ENCODE measurements around the gene VWA7.
"Not testable (repeated sequence)": the region's sequence is repeated elsewhere in the genome, so short reads cannot be mapped to it uniquely, and the experiment has no call there.

The VWA7 gene, protein sequence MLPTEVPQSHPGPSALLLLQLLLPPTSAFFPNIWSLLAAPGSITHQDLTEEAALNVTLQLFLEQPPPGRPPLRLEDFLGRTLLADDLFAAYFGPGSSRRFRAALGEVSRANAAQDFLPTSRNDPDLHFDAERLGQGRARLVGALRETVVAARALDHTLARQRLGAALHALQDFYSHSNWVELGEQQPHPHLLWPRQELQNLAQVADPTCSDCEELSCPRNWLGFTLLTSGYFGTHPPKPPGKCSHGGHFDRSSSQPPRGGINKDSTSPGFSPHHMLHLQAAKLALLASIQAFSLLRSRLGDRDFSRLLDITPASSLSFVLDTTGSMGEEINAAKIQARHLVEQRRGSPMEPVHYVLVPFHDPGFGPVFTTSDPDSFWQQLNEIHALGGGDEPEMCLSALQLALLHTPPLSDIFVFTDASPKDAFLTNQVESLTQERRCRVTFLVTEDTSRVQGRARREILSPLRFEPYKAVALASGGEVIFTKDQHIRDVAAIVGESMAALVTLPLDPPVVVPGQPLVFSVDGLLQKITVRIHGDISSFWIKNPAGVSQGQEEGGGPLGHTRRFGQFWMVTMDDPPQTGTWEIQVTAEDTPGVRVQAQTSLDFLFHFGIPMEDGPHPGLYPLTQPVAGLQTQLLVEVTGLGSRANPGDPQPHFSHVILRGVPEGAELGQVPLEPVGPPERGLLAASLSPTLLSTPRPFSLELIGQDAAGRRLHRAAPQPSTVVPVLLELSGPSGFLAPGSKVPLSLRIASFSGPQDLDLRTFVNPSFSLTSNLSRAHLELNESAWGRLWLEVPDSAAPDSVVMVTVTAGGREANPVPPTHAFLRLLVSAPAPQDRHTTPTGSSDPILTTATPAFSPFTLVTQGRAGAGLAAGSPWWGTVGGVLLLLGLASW

DNA sequence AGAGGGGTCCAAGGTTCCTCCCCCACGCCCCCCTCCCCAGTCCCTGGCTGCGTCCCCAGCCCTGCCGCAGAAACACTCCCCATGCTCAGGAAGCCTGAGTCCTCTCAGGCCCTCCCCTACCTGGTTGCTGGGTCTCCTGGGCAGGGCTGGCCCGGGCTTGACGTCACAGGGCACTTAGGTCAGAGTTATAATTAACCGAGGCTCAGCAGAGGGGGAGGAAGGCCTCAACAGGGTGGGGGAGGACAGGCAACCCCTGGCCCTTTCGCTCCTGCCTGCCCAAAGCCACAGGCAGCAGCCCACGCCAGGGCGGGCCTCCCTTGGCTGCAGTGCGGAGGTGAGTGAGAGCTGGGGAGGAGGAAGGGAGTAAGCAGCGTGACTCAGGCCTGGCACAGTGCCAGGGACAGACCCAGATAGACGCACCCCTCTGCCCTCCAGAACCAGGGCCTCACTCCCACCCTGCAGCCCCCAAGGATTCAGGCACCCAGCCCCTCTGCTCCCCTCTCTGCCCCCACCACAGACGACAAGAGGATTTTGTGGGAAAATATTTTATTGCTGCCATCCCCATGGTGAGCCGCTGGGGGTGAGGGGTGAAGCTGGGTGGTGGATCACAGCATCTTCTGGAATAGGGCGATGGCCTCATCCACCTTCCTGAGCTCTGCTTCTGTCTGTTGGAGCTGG lies at the start of gene VWA7:
Gene VWA7, minus strand, starts transcription at position 340 of the 678 bp plus-strand sequence. CDS start 549 bp downstream, outside the sequence.
- DNase-seq, result peak; percentile 78

DNA sequence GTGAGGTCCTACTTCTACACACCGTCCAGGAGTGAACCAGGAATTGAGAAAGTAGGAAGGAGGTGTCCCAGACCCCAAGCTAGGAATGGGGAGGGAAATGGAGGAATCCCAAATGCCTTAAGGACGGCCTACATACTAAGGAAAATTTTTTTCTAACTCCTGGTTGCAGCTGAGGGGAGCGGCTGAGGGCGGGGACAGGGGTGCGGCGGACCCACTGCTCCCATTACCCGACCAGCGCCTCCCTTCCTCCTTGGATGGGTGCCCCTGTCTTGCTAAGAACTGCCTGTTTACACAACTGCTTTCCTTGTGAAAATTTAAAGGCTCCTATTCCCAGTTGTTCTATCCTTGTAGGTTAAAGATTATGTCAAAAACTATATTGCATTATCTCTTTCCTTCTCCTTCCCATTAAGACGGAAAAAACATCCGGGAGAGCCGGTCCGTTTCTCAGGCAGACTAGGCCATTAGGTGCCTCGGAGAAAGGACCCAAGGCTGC lies 49.7 kb upstream of the VWA7 start:
- no peak for DNase-seq

DNA sequence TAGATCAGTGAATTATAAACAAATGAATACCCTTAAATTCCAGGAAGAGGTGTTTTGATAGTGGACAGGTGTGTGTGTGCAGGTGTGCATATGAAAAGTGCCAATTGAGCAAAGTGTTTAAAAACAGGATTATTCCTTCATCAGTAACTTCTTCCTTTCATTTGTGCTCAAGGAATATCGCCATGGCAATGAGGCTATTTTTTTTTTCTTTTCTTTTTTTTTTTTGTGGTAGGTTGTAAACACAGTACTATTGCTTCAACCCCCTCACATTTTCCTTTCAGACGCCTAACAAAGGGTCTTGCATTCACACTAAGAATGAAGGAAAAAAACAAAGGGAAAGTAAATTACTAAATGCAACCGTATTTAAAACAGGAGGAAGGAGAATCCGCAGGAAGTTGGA lies 48.4 kb upstream of the VWA7 start:
- DNase-seq, result no peak

DNA sequence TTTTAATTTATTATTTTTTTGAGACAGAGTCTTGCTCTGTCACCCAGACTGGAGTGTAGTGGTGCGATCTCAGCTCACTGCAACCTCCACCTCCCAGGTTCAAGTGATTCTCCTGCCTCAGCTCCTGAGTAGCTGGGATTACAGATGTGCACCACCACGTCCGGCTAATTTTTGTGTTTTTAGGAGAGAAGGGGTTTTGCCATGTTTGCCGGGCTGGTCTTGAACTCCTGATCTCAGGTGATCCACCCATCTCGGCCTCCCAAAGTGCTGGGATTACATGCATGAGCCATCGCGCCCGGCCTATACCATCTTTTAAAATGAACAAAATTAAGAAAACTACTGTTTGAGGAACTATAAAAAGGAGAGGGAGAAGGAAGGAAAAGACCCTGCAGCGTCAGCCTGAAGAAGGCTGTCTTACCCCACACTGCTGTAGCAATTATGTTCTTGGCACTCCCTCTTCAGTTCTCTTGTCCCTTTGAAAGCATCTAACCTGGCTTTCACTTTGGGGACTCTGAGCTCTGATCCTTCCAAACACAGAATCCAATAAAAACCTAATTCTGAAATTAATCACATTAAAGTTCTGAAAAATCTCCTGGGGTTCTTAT lies 46.6 kb upstream of the VWA7 start:
- not testable (repeated sequence) for DNase-seq

DNA sequence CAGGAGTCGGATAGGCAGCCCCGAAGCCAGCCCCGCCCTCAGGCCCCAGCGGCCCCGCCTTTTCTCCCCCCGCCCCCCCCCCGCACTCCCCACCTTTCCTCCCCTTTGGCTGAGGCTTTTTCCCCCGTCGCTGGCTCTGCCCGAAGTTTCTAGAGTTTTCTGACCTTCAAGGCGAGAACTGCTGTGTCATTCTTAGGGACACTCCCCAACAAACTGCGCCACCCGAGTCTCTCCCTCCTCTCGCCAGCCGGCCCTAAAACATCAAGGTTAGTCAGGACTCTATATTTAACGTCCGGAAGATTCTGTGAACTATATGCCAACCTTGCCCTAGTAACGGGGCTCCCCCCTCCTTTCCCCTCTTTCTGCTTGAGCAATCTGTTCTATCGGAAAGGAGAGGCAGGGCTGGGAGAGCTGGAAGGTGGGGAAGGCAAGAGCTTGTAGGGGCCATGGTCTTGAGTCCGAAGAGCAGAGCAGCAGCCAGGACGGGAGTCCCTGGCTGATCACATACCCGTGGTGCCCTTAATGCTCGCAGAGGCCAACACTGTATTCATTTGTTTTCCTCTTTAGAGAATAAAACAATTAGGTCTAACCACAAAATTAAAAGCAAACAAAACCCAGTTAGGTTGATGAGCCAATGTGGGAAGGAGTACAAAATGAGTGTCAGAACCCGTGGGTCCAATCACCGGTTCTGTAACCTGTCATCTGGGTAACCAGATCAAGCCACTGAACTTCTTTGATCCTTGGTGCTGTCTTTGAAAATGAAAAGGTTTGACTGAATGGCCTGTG lies 45.1 kb upstream of the VWA7 start:
- DNase-seq, result peak; percentile 58

DNA sequence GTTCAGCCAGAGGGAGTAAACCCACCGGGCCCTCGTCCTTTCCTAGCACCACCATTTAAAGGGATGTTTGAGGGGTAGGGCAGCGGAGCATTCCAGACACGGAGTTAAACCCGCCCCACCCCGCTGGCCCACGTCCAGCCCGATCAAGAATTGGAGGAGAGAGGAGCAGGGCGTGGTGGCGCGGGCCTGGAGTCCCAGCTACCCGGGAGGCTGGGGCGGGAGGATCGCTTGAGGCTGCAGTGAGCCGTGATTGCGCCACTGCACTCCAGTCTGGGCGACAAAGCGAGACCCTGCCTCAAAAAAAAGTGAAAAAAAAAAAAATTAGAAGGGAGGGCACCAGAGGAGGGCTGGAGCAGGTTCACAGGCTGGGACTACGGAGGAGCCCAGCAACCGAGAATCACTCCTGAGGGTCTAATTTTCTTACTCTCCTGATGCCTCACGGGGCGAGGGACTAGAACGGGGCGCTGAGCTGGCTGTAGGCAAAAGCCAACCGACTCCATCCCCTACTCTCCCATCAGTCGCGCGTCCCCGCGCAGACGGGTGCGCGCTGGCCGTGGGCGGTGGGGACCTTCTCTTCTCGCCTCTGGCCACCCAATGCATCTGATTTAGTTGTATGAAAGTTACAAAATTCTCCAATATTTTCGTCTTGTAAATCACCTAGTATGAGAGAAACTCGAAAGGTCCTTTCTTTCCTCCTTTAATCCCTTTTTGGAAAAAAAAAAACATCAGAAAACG lies 44.3 kb upstream of the VWA7 start:
- peak; percentile 71 for DNase-seq

DNA sequence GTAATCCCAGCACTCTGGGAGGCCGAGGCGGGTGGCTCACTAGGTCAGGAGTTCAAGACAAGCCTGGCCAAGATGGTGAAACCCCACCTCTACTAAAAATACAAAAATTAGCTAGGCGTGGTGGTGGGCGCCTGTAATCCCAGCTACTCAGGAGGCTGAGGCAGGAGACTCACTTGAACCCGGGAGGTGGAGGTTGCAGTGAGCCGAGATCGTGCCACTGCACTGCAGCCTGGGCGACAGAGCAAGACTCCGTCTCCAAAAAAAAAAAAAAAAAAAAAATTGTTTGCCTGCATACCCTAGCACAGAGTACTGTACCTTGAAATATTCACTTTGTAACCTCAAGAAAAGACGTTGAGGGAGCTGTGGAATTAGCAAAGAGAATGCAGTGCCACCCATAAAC lies 43.3 kb upstream of the VWA7 start:
- DNase-seq, result not testable (repeated sequence)

DNA sequence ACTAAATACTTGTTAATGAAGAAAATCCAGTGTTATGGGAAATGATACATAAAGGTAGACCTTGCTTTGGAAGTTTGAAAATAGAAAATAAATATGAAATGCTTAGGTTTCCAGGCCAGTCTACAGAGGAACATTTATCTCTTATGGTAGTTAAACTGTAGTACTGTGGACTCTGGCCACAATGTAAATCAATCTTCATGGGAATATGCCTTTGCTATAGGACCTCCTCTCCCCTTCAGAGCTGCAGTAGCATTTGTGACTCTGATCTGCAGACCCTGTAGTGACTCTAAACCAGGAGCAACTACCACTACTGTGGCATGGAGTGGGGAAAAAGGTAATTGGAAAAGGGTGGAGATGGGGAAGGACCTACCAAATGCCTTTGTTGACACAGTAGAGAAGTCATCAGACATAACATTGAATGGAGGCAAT lies 42.8 kb upstream of the VWA7 start:
- no peak for DNase-seq

DNA sequence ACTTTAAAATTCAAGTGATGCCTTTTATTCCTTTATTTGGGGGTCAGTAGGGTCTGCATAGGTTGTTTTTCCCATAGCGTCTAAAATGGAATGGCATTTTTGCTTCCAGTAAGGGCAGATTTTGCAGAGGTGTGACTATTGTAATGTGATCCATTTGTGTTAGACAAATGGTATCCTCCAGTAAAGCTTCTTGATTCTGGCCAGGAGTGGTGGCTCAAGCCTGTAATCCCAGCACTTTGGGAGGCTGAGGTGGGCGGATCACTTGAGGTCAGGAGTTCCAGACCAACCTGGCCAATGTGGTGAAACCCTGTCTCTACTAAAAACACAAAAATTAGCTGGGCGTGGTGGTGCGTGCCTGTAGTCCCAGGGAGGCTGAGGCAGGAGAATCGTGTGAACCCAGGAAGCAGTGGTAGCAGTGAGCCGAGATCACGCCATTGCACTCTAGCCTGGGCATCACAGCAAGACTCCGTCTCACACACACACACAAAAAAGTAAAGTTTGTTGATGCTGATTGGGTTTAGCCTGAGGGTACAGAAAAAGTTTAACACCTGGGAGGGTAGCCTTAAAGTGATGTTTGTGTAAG lies 40.9 kb upstream of the VWA7 start:
- DNase-seq, result not testable (repeated sequence)

DNA sequence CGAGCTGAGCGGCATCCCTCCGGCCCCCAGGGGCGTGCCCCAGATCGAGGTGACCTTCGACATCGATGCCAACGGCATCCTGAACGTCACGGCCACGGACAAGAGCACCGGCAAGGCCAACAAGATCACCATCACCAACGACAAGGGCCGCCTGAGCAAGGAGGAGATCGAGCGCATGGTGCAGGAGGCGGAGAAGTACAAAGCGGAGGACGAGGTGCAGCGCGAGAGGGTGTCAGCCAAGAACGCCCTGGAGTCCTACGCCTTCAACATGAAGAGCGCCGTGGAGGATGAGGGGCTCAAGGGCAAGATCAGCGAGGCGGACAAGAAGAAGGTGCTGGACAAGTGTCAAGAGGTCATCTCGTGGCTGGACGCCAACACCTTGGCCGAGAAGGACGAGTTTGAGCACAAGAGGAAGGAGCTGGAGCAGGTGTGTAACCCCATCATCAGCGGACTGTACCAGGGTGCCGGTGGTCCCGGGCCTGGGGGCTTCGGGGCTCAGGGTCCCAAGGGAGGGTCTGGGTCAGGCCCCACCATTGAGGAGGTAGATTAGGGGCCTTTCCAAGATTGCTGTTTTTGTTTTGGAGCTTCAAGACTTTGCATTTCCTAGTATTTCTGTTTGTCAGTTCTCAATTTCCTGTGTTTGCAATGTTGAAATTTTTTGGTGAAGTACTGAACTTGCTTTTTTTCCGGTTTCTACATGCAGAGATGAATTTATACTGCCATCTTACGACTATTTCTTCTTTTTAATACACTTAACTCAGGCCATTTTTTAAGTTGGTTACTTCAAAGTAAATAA lies 40.2 kb upstream of the VWA7 start:
- DNase-seq, result not testable (repeated sequence)

DNA sequence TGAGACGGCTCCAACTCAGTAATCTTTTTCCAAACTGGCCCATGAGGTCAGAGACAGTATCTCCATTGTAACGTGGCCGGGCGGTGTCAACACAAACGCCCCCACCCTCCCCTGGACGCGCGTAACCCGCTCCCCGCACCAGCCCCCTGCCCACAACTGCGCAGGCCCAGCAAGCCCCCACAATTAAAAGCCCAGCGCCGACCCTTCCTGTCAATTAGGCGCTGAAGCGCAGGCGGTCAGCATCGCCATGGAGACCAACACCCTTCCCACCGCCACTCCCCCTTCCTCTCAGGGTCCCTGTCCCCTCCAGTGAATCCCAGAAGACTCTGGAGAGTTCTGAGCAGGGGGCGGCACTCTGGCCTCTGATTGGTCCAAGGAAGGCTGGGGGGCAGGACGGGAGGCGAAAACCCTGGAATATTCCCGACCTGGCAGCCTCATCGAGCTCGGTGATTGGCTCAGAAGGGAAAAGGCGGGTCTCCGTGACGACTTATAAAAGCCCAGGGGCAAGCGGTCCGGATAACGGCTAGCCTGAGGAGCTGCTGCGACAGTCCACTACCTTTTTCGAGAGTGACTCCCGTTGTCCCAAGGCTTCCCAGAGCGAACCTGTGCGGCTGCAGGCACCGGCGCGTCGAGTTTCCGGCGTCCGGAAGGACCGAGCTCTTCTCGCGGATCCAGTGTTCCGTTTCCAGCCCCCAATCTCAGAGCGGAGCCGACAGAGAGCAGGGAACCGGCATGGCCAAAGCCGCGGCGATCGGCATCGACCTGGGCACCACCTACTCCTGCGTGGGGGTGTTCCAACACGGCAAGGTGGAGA lies 38.1 kb upstream of the VWA7 start, which contains the start of the genes HSPA1A and HSPA1L:
Gene HSPA1A, plus strand, starts transcription at position 519 of the 814 bp plus-strand sequence. Its CDS starts 214 bp downstream, at position 733.
Gene HSPA1L, minus strand, starts transcription at position 259 of the 814 bp plus-strand sequence. CDS start 3,311 bp downstream, outside the sequence.
- DNase-seq, result peak; percentile 61

DNA sequence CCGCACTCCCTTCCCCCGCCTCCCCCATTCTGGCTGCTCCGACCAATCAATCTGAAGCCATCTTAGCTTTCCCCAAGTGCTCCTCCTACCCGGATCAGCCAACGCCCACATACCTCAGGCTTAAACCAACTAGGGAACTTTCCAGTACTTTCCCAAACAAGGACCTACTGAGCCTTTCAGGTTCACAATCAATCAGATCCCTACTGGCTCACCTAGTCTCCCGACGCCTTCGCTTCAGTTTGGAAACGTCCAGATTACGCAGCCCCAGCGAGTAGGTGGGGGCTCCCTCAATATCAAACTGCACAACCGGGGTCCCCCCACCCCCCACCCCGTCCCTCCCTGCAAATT lies 37.5 kb upstream of the VWA7 start:
- peak; percentile 63 for DNase-seq

DNA sequence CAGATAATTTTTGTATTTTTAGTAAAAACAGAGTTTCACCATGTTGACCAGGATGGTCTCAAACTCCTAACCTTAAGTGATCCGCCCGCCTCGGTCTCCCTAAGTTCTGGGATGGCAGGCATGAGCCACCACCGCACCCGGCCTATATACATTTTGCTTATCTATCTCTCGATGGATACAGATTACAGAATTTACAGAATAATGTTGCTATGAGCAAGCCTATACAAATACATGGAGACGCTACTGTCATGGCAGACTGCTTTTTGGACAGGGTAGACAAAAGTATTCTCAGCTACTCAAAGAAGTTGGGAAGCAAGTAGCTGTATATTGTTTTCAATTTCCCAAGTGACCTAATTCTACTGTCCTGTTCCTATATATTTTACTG lies 36.3 kb upstream of the VWA7 start:
- no peak for DNase-seq

DNA sequence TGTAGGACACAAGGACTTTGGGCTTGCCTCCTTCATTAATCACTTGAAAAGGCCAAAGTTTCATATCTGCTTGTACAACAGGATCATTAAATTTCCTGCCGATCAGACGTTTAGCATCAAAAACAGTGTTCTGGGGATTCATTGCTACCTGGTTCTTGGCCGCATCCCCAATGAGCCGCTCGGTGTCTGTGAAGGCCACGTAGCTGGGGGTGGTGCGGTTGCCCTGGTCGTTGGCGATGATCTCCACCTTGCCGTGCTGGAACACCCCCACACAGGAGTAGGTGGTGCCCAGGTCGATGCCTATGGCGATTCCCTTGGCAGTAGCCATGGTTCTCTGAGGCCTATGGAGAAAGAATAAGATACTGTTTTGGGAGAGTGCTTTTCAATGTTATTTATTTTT lies 34.5 kb upstream of the VWA7 start:
- DNase-seq, result no peak

DNA sequence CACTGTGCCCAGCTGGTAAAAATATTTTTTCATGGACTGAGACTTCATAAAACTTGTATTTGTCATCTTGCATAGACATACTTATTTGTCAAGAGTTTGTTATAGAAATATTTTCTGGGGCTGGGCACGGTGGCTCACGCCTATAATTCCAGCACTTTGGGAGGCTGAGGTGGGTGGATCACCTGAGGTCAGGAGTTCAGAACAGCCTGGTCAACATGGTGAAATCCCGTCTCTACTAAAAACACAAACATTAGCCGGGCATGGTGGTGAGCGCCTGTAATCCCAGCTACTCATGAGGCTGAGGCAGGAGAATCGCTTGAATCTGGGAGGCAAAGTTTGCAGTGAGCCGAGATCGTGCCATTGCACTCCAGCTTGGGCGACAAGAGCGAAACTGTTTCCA lies 31.5 kb upstream of the VWA7 start:
- DNase-seq, result not testable (repeated sequence)

DNA sequence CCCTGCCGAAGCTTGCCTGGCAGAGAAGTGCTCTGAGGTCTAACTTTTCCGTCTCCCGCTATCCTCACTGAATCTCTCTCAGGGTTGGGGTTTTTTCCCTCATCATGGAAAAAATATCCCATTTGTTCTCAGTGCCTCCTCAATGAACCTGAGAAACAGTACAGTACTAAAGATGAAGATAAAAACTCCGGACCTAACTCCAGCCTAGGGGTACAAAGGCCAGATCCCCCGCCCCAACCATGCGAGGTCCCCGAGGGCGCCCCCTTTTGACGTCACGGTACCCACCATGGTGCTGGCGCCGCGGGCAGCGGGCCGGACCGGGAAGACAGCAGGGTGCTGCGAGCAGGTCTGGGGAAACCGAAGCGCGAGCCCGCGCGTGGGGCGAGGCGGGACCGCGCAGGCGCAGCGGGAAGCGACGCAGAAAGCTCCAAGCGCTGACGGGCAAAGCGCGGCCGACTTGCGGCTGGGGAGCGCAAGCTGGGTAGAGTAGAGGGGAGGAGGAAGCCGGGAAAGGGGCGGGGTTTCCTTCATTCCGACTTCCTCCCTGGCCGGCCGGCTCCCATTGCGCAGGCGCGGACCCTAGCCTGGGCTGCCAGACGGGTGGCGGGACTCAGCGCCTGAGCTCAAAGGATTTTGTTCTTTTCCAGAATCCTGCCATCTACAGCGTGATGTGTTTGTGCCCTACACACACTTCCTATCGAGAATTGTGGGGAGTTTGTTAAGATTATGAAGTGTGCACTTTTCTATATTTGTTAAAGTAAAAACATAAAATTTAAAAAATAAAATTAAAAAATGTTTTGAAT lies 29.5 kb upstream of the VWA7 start, which contains the start of gene LSM2:
Gene LSM2, minus strand, starts transcription at position 497 of the 803 bp plus-strand sequence. Its CDS starts 209 bp downstream, at position 288.
- DNase-seq, result peak; percentile 96

DNA sequence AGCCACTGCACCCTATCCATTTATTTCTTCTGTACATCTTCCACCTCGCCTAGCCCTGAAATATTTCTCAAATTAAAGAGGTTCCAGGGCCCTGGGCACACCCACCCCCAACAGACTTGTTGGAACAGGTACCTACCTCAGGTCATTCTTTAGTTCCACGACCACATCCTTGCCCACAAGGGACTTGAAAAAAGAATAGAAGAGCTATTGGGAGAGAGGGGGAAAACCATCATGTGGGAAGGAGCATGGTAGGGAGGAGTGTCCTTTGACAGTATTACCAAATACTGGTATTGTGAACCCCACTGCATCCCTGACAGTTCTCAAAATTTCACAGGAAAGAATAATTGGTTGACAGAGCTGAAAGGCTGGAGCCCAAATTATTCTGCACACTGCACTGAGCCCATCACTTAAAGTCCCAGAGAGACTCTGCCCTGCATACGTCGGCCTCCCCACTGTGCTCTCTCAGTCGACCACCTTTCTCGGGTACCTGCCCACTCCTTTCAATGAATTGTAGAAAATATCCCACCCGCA lies 28.9 kb upstream of the VWA7 start:
- DNase-seq, result no peak
